Testis (tissue), 3 donors: ENCODE data around the gene SPRR2E. TPM values are rescaled to one million over a fixed set of nuclear protein-coding genes. Genes with fewer than 3 reads are reported as not detected.

Experiments used
- DNase-seq: peaks from one replicate; pipeline ENCODE4 v3.0.0-alpha.2; 2019
- H3K27ac ChIP-seq, 2 donors: fragments of 200-600 bp; sonication (generic); one replicate each; pipeline ENCODE4 v1.5.1; 2019
- H3K27me3 ChIP-seq: fragments of 200-600 bp; sonication (generic); one replicate; pipeline ENCODE4 v1.5.1; 2019
- H3K36me3 ChIP-seq: fragments of 200-600 bp; sonication (generic); one replicate; pipeline ENCODE4 v1.5.1; 2017; ENCODE audit warnings: low read depth; ENCODE audit errors: missing control alignments
- H3K4me1 ChIP-seq: fragments of 200-600 bp; sonication (generic); one replicate; pipeline ENCODE4 v1.5.1; 2019
- H3K4me3 ChIP-seq, 2 donors: fragments of 200-600 bp; sonication (generic); one replicate each; pipeline ENCODE4 v1.5.1; 2017 to 2019
- H3K9me3 ChIP-seq: fragments of 200-600 bp; sonication (generic); one replicate; pipeline ENCODE4 v1.5.1; 2017
- CTCF ChIP-seq, 3 experiments: fragments of 450-650 bp in 2 of 3; fragments of 200-600 bp in 1 of 3; sonication (generic) in 1 of 3; IDR thresholded peaks; one replicate each; pipeline ENCODE4 v1.5.1; 2016 to 2019; ENCODE audit warnings: antibody characterized with exemption in 3 of 3, mild to moderate bottlenecking in 2 of 3, moderate library complexity in 1 of 3
- POLR2A ChIP-seq: fragments of 450-650 bp; IDR thresholded peaks from one replicate; pipeline ENCODE4 v1.6.1; 2017; ENCODE audit warnings: antibody characterized with exemption, mild to moderate bottlenecking, moderate library complexity
- WGBS, 2 donors: methylation state at CpG; one replicate each; pipeline ENCODE4 v1.1.5; 2018; 5-methylcytosine and 5-hydroxymethylcytosine counted together
- intact Hi-C: fragments of 100-400 bp; cut with DNase I; formaldehyde crosslinking; loops from one replicate; pipeline ENCODE4 v1.15.1; 2023; ENCODE audit warnings: low total_unique reads
- polyA plus RNA-seq: library from polyadenylated mRNA; stranded (reverse); fragments of 350-450 nt; fragmentation: Illumina TruSeq; extraction: RNeasy Lipid Tissue Mini Kit (QIAGEN cat#74804); gene quantifications from one replicate; pipeline ENCODE4 v1.2.3, GENCODE V29; 2014; ENCODE audit warnings: low read depth, low replicate concordance; ENCODE audit not compliant: insufficient read depth
- total RNA-seq, 2 donors: library from RNA; depleted of rRNA; stranded (reverse); fragments of >200 nt; gene quantifications; one replicate each; pipeline ENCODE4 v1.2.3, GENCODE V29; 2016

The SPRR2E gene
- total and polyA plus RNA-seq, 3 donors from 2014 or later = 1.4 TPM; not detected in 2

- WGBS, 2 donors = 81 to 95% methylated on average over 4 to 5 of the region's 5 CpGs
These were observed 21.3 kb downstream of the SPRR2E start for GRCh38 chr1:153072806-153073726.

GRCh38 chr1:153071511-153071910 is 22.8 kb downstream of the SPRR2E start, which contains the start of gene SPRR2B:
TSS of gene SPRR2B (minus strand) at chr1:153071611. CDS start at chr1:153070839, 772 bp downstream.
- TF ChIP-seq CTCF (IDR thresholded peaks at IDR 0.05) = no peak
- no peak for TF ChIP-seq POLR2A
- Histone ChIP-seq H3K4me3 (no peak within 1 kb of the TSS), H3K4me1 (no peaks in the 10 kb centered on the region), H3K36me3 (no peaks in the 10 kb centered on the region), H3K27me3 (no peaks in the 10 kb centered on the region), H3K9me3 (no peaks in the 10 kb centered on the region), H3K27ac (no peak within 1 kb of the TSS)
- intact Hi-C loops = no loop called here
- WGBS, 2 donors = 73 to 83% methylated on average over 2 of the region's 2 CpGs
- DNase-seq = no peak

More at GRCh38 chr1:153072806-153073726, 21.3 kb downstream of the SPRR2E start:
- TF ChIP-seq POLR2A (no peak), CTCF (IDR thresholded peaks at IDR 0.05) (no peak)
- no peaks in the 10 kb centered on the region for H3K36me3 ChIP-seq
- no peaks in the 10 kb centered on the region for H3K27me3 ChIP-seq
- intact Hi-C loops = no loop called here
- H3K4me1 ChIP-seq = no peaks in the 10 kb centered on the region
- no peak overlapping the region for H3K27ac ChIP-seq
- no peaks in the 10 kb centered on the region for H3K9me3 ChIP-seq
- H3K4me3 ChIP-seq = no peak overlapping the region
- DNase-seq = no peak

DNA sequence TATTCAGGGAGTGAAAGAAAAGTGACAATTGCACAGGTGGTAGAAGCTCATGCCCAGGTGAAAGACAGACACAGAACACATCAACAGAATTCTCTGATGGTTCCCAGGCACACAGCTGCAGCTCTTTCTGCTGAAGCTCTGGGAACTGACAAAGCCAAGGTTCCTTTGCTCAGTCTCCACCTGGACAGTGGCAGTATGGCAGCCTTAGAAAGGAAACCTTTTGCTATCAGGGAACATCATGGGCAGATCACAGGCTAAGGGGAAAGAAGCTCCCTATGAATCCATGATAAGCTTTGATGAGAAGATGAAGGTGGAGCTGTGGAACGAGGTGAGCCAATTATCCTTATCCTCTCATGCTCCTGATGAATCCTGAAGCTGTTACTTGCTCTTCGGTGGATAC is 24.1 kb downstream of the SPRR2E start:
- no peak for DNase-seq
- 63 to 72% methylated on average over 2 of the region's 2 CpGs for WGBS, 2 donors
- Histone ChIP-seq H3K4me3 (no peak overlapping the region), H3K9me3 (no peaks in the 10 kb centered on the region), H3K27ac (no peak overlapping the region), H3K4me1 (no peaks in the 10 kb centered on the region), H3K36me3 (no peaks in the 10 kb centered on the region), H3K27me3 (no peaks in the 10 kb centered on the region)
- TF ChIP-seq POLR2A (no peak), CTCF (IDR thresholded peaks at IDR 0.05) (no peak)
- intact Hi-C loops = no loop called here

DNA sequence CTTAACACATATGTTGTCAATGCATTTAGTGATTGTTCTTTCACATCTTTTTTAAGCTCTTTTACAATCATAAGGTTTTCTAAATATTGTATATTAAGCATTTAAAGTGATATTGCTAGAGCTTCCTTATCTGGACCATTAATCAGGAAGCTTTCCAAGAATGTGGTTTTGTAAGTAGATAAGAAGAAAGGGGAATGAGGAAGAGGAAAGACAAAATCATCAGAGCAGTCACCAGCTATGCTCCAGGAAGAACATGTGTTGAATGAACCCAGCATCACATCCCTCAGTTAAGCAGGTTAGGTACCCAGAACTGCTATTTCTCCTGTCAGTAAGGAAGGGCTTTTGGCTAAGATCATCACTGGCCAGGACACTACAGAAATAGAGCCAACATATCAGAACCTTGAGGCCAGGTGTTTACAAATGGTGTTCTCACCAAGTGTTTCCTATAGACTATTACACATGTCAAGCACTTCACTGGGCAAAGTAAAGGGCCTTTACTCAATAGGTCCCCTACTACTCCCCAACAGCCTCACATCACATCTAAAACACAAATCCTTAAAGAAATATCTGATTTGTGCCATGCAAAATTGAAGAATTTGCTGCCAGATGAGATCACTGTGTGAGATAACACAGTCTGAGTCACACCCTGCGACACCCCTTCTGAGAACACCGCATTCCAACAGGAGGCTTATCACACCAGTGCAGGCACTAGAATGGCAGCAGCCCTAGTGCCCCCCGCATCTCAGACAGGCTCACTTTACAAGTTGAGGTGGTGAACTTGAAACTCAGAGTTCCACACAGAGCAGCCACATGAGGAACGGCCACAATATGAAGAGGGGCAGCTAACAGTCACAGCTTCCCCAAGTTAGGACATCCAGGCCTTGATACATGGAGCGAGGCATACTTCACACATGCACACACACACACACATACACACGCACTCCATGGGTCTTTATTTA is 35.2 kb downstream of the SPRR2E start:
- no peaks in the 10 kb centered on the region for H3K4me1 ChIP-seq
- H3K27me3 ChIP-seq = no peaks in the 10 kb centered on the region
- no peaks in the 10 kb centered on the region for H3K9me3 ChIP-seq
- intact Hi-C loops = no loop called here
- H3K36me3 ChIP-seq = no peaks in the 10 kb centered on the region
- no peak for TF ChIP-seq CTCF (IDR thresholded peaks at IDR 0.05)
- no peak for TF ChIP-seq POLR2A
- H3K27ac ChIP-seq = no peak overlapping the region
- H3K4me3 ChIP-seq = no peak overlapping the region
- 86 to 89% methylated on average over 5 to 6 of the region's 6 CpGs for WGBS, 2 donors
- DNase-seq = no peak
